DOHH2 (cell line): ENCODE results near the gene ABCF3.

ENCODE experiments used
- CTCF ChIP-seq: fragments of 200-600 bp; sonication (generic); IDR thresholded peaks from one replicate; pipeline ENCODE4 v1.5.1; 2014; ENCODE audit warnings: antibody characterized with exemption, mild to moderate bottlenecking, low read depth, low read length; ENCODE audit not compliant: poor library complexity, severe bottlenecking
- EZH2phosphoT487 ChIP-seq: fragments of 200-600 bp; sonication (generic); IDR thresholded peaks from 2 replicates; pipeline ENCODE4 v1.6.1; 2017; ENCODE audit warnings: borderline replicate concordance, mild to moderate bottlenecking, antibody characterized with exemption, low read length, moderate library complexity, mixed read lengths

- TF ChIP-seq CTCF (no peak), EZH2phosphoT487 (no peak)
Observed at GRCh38 chr3:184228376-184229137, 42.6 kb downstream of the ABCF3 start.
